ENCODE measurements around the gene PCBP3. TPM values are rescaled to one million over a fixed set of nuclear protein-coding genes. Genes with fewer than 3 reads are reported as not detected.

PCBP3 gene
- total RNA-seq, 1 donor from 2014 or later = 7.6 TPM

DNA sequence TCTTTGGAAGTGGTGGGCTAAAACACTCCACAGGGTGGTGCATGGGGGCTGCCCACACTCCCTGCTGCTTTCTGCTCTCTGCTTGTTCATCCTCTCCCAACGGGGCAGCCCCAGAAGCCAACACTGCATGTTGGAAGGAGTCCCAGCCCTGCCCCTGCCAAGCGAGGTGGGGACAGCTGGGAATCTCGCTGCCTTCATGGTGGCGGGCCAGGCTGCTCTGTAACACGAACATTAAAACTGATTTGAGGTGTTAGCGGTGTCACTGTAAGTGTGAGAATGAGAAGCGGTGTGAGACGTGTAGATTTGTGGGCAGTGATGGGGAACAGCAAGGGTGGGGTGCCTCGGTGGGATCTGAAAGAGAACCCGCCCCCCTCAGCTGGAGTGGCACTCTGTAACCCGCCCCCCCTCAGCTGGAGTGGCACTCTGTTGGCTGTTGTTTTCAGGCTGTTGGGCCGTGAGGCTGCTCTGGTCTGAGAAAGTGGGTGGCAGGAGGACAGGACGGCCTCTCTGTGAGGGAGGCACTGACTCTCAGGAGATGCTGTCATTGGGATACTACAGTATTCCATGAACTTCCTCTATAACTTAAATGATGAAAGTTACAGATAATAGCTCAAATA is 80.9 kb downstream of the PCBP3 start:
- no peak overlapping the region for H3K27ac Mint-ChIP-seq (ENCODE audit: unreplicated experiment)
- H3K4me3 Mint-ChIP-seq (ENCODE audit: unreplicated experiment) = no peak overlapping the region
- peak; percentile 65 for DNase-seq (ENCODE audit: extremely low spot score, unreplicated experiment)
- peaks cover 23% of the 10 kb centered on the region for H3K27me3 Mint-ChIP-seq (ENCODE audit: unreplicated experiment)
- no peaks in the 10 kb centered on the region for H3K36me3 Mint-ChIP-seq (ENCODE audit: unreplicated experiment)
- no peaks in the 10 kb centered on the region for H3K9me3 Mint-ChIP-seq (ENCODE audit: unreplicated experiment)
- H3K4me1 Mint-ChIP-seq (ENCODE audit: unreplicated experiment) = no peaks in the 10 kb centered on the region
- TF ChIP-seq, protein P1, sequence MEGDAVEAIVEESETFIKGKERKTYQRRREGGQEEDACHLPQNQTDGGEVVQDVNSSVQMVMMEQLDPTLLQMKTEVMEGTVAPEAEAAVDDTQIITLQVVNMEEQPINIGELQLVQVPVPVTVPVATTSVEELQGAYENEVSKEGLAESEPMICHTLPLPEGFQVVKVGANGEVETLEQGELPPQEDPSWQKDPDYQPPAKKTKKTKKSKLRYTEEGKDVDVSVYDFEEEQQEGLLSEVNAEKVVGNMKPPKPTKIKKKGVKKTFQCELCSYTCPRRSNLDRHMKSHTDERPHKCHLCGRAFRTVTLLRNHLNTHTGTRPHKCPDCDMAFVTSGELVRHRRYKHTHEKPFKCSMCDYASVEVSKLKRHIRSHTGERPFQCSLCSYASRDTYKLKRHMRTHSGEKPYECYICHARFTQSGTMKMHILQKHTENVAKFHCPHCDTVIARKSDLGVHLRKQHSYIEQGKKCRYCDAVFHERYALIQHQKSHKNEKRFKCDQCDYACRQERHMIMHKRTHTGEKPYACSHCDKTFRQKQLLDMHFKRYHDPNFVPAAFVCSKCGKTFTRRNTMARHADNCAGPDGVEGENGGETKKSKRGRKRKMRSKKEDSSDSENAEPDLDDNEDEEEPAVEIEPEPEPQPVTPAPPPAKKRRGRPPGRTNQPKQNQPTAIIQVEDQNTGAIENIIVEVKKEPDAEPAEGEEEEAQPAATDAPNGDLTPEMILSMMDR (IDR thresholded peaks at IDR 0.05) = no peak

DNA sequence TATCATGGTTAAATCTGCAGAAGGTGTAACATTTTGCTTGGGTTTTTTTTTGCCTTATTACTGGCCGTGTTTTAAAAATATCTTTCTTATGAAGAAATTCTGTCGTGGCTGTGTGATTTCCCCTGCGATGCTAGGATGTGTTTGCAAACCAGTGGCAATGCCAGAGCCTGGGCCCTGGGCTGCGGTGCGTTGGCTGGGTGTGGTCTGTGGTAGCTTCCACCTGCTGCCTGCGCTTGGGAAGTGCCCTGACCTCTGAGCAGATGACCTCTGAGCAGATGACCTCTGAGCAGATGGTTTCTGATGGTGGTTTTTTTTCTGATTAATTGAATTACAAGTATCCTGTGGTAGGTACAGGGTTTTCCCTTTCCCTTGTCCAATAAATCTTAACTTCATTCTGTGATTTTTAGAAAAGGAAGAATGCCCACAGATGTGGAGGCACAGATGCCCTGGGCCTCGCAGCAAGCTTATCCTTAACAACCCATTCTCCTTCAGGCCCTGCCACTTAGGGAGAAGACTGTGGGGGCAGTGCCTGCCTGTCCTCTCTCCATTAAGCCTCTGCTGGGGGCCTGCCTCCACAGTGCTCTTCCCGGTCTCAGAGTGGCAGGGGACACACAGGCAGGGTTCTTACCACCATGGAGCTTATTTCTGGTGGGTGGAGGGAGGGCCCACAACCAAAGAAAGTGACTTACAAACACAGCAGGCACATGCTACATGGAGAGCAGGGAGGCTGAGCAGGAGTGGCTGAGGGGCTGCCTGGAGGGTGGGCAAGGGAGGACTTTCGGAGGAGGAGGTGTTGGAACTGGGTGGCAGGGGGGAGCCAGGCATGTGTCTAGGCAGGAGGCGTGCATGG is 81.7 kb downstream of the PCBP3 start:
- DNase-seq (ENCODE audit: extremely low spot score, unreplicated experiment) = peak; percentile 49
- Mint-ChIP-seq H3K9me3 (ENCODE audit: unreplicated experiment) (no peaks in the 10 kb centered on the region), H3K4me3 (ENCODE audit: unreplicated experiment) (no peak overlapping the region), H3K36me3 (ENCODE audit: unreplicated experiment) (no peaks in the 10 kb centered on the region), H3K27ac (ENCODE audit: unreplicated experiment) (no peak overlapping the region), H3K27me3 (ENCODE audit: unreplicated experiment) (peaks cover 26% of the 10 kb centered on the region), H3K4me1 (ENCODE audit: unreplicated experiment) (no peaks in the 10 kb centered on the region)
- TF ChIP-seq, protein P1 (IDR thresholded peaks at IDR 0.05) = no peak

DNA sequence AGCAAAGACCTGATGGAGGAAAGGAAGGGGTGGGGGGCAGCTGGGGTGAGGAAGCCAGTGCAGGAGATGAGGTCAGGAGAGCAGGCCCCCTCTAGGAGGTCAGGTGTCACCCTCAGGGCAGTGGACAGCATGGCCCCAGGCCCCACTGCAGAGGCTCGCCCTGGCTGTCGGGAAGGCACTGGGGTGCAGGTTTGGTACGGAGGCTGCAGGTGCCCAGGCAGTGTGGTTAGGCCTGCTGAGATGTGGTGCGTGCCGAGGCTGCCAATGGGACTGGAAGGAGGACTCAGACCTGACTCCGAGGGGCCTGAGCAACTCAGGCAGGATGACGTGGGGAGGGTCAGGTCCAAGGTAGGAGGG is 82.3 kb downstream of the PCBP3 start:
- TF ChIP-seq, protein P1 (IDR thresholded peaks at IDR 0.05) = no peak
- Mint-ChIP-seq H3K27me3 (ENCODE audit: unreplicated experiment) (peaks cover 28% of the 10 kb centered on the region), H3K4me3 (ENCODE audit: unreplicated experiment) (no peak overlapping the region), H3K27ac (ENCODE audit: unreplicated experiment) (no peak overlapping the region), H3K36me3 (ENCODE audit: unreplicated experiment) (no peaks in the 10 kb centered on the region), H3K4me1 (ENCODE audit: unreplicated experiment) (no peaks in the 10 kb centered on the region), H3K9me3 (ENCODE audit: unreplicated experiment) (no peaks in the 10 kb centered on the region)
- peak; percentile 76 for DNase-seq (ENCODE audit: extremely low spot score, unreplicated experiment)

DNA sequence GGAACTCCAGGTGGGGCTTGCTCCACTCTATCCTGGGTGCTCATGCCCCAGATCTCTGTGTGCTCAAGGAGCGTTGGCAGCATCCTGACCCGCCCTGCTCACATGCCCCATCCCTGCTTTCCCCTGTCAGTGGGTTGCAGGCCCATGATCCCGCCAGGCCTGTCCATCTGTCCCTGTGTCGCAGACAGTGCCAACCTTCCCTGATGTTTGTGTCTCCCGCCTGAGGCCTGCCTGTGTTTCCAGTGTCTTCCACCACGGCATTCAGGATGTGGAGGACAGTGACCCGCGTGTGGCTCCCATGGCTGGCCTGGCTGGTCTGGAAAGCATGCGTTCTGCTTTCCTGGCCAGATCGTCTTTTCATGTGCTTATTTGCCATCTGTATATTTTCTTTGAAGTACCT is 82.9 kb downstream of the PCBP3 start:
- H3K9me3 Mint-ChIP-seq (ENCODE audit: unreplicated experiment) = no peaks in the 10 kb centered on the region
- H3K27ac Mint-ChIP-seq (ENCODE audit: unreplicated experiment) = no peak overlapping the region
- no peak overlapping the region for H3K4me3 Mint-ChIP-seq (ENCODE audit: unreplicated experiment)
- TF ChIP-seq, protein P1 (IDR thresholded peaks at IDR 0.05) = no peak
- H3K36me3 Mint-ChIP-seq (ENCODE audit: unreplicated experiment) = no peaks in the 10 kb centered on the region
- H3K27me3 Mint-ChIP-seq (ENCODE audit: unreplicated experiment) = peaks cover 33% of the 10 kb centered on the region
- DNase-seq (ENCODE audit: extremely low spot score, unreplicated experiment) = peak; percentile 59
- no peaks in the 10 kb centered on the region for H3K4me1 Mint-ChIP-seq (ENCODE audit: unreplicated experiment)

DNA sequence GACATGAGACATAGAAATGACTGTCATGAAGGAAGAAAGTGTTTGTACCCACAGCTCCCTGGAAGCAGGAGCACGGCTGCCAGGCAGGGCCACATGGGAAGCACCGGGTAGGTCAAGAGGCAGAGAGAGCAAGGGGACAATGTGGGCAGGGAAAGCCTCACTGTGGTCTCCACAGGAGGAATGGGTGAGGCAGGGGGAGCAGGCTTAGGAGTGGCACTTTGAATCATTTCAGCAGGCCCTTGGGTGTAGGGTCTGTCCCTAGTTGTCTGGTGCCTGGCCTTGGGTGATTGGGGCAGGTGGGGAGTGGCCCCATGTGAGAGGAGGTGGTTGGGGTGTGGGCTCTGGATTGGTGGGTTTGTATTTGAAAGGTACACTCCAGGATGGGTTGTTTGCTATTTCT is 83.9 kb downstream of the PCBP3 start:
- no peaks in the 10 kb centered on the region for H3K4me1 Mint-ChIP-seq (ENCODE audit: unreplicated experiment)
- TF ChIP-seq, protein P1 (IDR thresholded peaks at IDR 0.05) = no peak
- H3K4me3 Mint-ChIP-seq (ENCODE audit: unreplicated experiment) = no peak overlapping the region
- peak; percentile 79 for DNase-seq (ENCODE audit: extremely low spot score, unreplicated experiment)
- no peaks in the 10 kb centered on the region for H3K36me3 Mint-ChIP-seq (ENCODE audit: unreplicated experiment)
- peaks cover 37% of the 10 kb centered on the region for H3K27me3 Mint-ChIP-seq (ENCODE audit: unreplicated experiment)
- no peak overlapping the region for H3K27ac Mint-ChIP-seq (ENCODE audit: unreplicated experiment)
- no peaks in the 10 kb centered on the region for H3K9me3 Mint-ChIP-seq (ENCODE audit: unreplicated experiment)
